Stimulated activated CD4-positive, alpha-beta T cell treated with anti-CD3 and anti-CD28 coated beads, Interleukin-15, amount 100 ng/mL, for 48 hours (primary cell): ENCODE measurements around the gene ESYT2.

Source experiments
- DNase-seq, 2 donors: peaks; one replicate each; pipeline ENCODE4 v3.0.0-alpha.2; 2020; ENCODE audit warnings: low read depth in 2 of 2

ESYT2 gene

GRCh38 chr7:158805937-158806336 is 23.4 kb downstream of the ESYT2 start:
- no peak for DNase-seq

GRCh38 chr7:158805414-158805813 is 23.9 kb downstream of the ESYT2 start:
- DNase-seq = no peak

GRCh38 chr7:158804335-158804734 is 25.0 kb downstream of the ESYT2 start:
- DNase-seq = no peak

GRCh38 chr7:158803367-158803969 is 25.8 kb downstream of the ESYT2 start:
- DNase-seq = no peak

GRCh38 chr7:158802535-158803366 is 26.6 kb downstream of the ESYT2 start:
- no peak for DNase-seq

- no peak for DNase-seq
Observed at GRCh38 chr7:158798741-158799140, 30.6 kb downstream of the ESYT2 start.

GRCh38 chr7:158796667-158797066 is 32.6 kb downstream of the ESYT2 start:
- no peak for DNase-seq

GRCh38 chr7:158795272-158795671 is 34.0 kb downstream of the ESYT2 start:
- no peak for DNase-seq

GRCh38 chr7:158791107-158791506 is 38.2 kb downstream of the ESYT2 start:
- no peak for DNase-seq

- DNase-seq = no peak
Observed at GRCh38 chr7:158789842-158790241, 39.5 kb downstream of the ESYT2 start.

GRCh38 chr7:158786898-158787297 is 42.4 kb downstream of the ESYT2 start:
- DNase-seq = no peak

GRCh38 chr7:158784270-158784669 is 45.0 kb downstream of the ESYT2 start:
- DNase-seq = no peak

GRCh38 chr7:158783595-158783994 is 45.7 kb downstream of the ESYT2 start:
- DNase-seq = no peak

GRCh38 chr7:158782761-158783401 is 46.4 kb downstream of the ESYT2 start:
- DNase-seq = no peak

GRCh38 chr7:158781974-158782664 is 47.2 kb downstream of the ESYT2 start:
- no peak for DNase-seq

- DNase-seq = no peak
Observed at GRCh38 chr7:158781217-158781973, 47.9 kb downstream of the ESYT2 start.

GRCh38 chr7:158779061-158780000 is 50.0 kb downstream of the ESYT2 start:
- no peak for DNase-seq

- DNase-seq = no peak
Observed at GRCh38 chr7:158778471-158778870, 50.8 kb downstream of the ESYT2 start.

GRCh38 chr7:158777793-158778192 is 51.5 kb downstream of the ESYT2 start:
- DNase-seq = no peak

- no peak for DNase-seq
Observed at GRCh38 chr7:158776474-158776873, 52.8 kb downstream of the ESYT2 start.
